Measurements from ENCODE around the gene SBNO2. TPM values are rescaled to one million over a fixed set of nuclear protein-coding genes. Genes with fewer than 3 reads are reported as not detected.
A peak's percentile ranks its signal among the peaks of the same experiment; 100 is the strongest.

SBNO2 gene
- total RNA-seq, 4 donors from 2014 or later, result 22.2 to 49.8 (median 30.9) TPM

GRCh38 chr19:1125601-1126467 is 48.2 kb downstream of the SBNO2 start:
- Histone ChIP-seq H3K4me1 (peaks cover 5 to 7% of the 10 kb centered on the region in 2 donors), H3K36me3 (peaks cover 0 to 52% of the 10 kb centered on the region in 2 donors), H3K9me3 (no peaks in the 10 kb centered on the region), H3K4me3 (no peak overlapping the region), H3K27me3 (no peaks in the 10 kb centered on the region), H3K27ac (peak overlapping the region; percentile 47 to 79 (median 64))
- TF ChIP-seq CTCF (IDR thresholded peaks at IDR 0.05 in 4 of 5, conservative IDR thresholded peaks at IDR 0.05 in 1 of 5), result no peak
- TF ChIP-seq POLR2A (IDR thresholded peaks at IDR 0.05), result no peak
- intact Hi-C loops (cut with DNase I; ENCODE audit: low total_unique reads), result no loop called here
- ATAC-seq (peak; percentile 38 to 68), DNase-seq (peak in 1 of 2 donors; percentile 64)
- in situ Hi-C loops (cut with MboI; ENCODE audit: low sequenced_read_pairs in 4 of 4), result loop anchor here in 1 of 4 donors (10.0 kb wide), 1 partner anchor 59 kb away; no protein-coding TSS in a partner anchor

DNA sequence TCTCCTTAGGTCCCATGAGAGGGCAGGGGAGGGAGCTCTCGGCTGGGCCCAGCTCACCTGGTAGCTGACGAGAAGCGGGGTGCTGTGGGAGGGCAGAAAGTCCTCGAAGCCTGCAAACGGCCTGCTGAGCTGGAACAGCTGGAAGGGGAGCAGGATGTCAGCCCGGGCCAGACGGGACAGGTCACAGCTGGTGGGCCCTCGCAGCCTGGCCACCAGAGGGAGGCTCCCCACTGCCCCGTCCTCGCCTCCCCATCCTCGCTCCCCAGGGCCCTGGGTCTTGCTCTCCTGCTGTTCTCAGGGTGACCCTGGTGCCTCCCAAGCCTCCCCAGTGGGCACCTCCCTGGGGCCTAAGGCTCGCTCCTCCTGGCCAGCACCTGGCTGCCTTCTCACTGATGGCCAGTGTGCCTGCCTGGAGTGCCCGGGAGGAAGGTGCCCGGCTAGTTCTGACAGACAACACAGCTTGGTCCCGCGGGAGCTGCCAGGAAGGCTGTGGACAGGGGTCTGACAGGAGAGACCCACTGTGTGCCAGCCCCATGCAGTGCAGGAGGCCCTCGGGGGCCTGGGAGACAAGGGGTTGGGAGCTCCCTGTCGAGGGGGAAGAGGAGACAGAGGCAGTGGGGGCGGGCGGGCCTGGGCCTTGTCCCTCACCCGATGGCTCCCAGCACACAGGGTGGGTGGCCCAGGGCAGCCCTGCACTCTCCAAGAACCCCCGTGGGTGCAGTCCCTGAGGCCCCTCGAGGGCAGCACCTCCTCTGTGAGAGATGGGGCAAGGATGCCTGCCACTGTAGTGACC is 50.0 kb downstream of the SBNO2 start:
- DNase-seq (no peak), ATAC-seq (no peak)
- in situ Hi-C loops (cut with MboI; ENCODE audit: low sequenced_read_pairs in 4 of 4) (loop anchor here in 1 of 4 donors (10.0 kb wide), 1 partner anchor 61 kb away; no protein-coding TSS in a partner anchor), intact Hi-C loops (cut with DNase I; ENCODE audit: low total_unique reads) (no loop called here)
- Histone ChIP-seq H3K27me3 (no peaks in the 10 kb centered on the region), H3K27ac (no peak overlapping the region), H3K4me1 (peaks cover 0 to 7% of the 10 kb centered on the region in 2 donors), H3K4me3 (no peak overlapping the region), H3K9me3 (no peaks in the 10 kb centered on the region), H3K36me3 (peaks cover 0 to 69% of the 10 kb centered on the region in 2 donors)
- no peak for TF ChIP-seq CTCF (IDR thresholded peaks at IDR 0.05 in 4 of 5, conservative IDR thresholded peaks at IDR 0.05 in 1 of 5)
- no peak for TF ChIP-seq POLR2A (IDR thresholded peaks at IDR 0.05)

- ATAC-seq (no peak), DNase-seq (no peak)
- in situ Hi-C loops (cut with MboI; ENCODE audit: low sequenced_read_pairs in 4 of 4) (loop anchor here in 1 of 4 donors (10.0 kb wide), 1 partner anchor 61 kb away; no protein-coding TSS in a partner anchor), intact Hi-C loops (cut with DNase I; ENCODE audit: low total_unique reads) (no loop called here)
- Histone ChIP-seq H3K4me3 (no peak overlapping the region), H3K27ac (no peak overlapping the region), H3K9me3 (no peaks in the 10 kb centered on the region), H3K27me3 (no peaks in the 10 kb centered on the region), H3K36me3 (peaks cover 0 to 76% of the 10 kb centered on the region in 2 donors), H3K4me1 (peaks cover 0 to 7% of the 10 kb centered on the region in 2 donors)
- TF ChIP-seq POLR2A (IDR thresholded peaks at IDR 0.05) (no peak), CTCF (IDR thresholded peaks at IDR 0.05 in 4 of 5, conservative IDR thresholded peaks at IDR 0.05 in 1 of 5) (no peak)
Observed at GRCh38 chr19:1123381-1123780, 50.7 kb downstream of the SBNO2 start.

DNA sequence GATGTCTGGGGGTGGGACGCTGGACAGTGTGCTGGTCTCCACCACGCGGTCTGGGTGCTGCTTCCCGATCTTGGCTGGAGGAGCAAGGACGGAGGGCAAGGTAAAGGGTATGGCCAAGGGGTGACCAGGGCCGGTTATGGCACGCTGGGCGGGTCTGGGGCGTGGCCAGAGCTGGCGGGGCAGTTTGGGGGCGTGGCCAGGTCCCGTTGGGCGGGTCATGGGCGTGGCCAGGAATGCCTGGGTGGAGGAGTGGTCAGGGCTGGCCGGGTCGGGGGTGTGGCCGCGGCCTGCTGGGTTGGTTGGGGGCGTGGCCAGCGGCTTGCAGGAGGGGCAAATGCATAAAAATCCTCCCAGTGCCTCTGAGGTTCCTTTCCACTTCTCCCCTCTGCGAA is 51.1 kb downstream of the SBNO2 start:
- Histone ChIP-seq H3K27ac (no peak overlapping the region), H3K36me3 (peaks cover 0 to 81% of the 10 kb centered on the region in 2 donors), H3K9me3 (no peaks in the 10 kb centered on the region), H3K4me1 (peaks cover 0 to 7% of the 10 kb centered on the region in 2 donors), H3K4me3 (no peak overlapping the region), H3K27me3 (no peaks in the 10 kb centered on the region)
- TF ChIP-seq POLR2A (IDR thresholded peaks at IDR 0.05) (no peak), CTCF (IDR thresholded peaks at IDR 0.05 in 4 of 5, conservative IDR thresholded peaks at IDR 0.05 in 1 of 5) (no peak)
- intact Hi-C loops (cut with DNase I; ENCODE audit: low total_unique reads), result no loop called here
- DNase-seq (no peak), ATAC-seq (peak in 1 of 2 donors; percentile 42)
- in situ Hi-C loops (cut with MboI; ENCODE audit: low sequenced_read_pairs in 4 of 4), result loop anchor here in 1 of 4 donors (10.0 kb wide), 1 partner anchor 62 kb away; no protein-coding TSS in a partner anchor
